B cell (primary cell): ENCODE results near the gene ATRIP. TPM values are rescaled to one million over a fixed set of nuclear protein-coding genes. Genes with fewer than 3 reads are reported as not detected.

ENCODE experiments used
- ATAC-seq: fragments of 200-7000 bp; cut with Tn5 transposase; one replicate; pipeline ENCODE4 v1.10.0; 2021; ENCODE audit warnings: low read depth, mild to moderate bottlenecking, moderate number of reproducible peaks, moderate library complexity
- CTCF ChIA-PET: fragments of 350-600 bp; sonication (Branson Sonifier 250); formaldehyde crosslinking; loops from one replicate; lab custom pipeline; 2021; ENCODE audit warnings: antibody characterized with exemption, inconsistent platforms; lab: Charles Lee
- POLR2A ChIA-PET: fragments of 350-600 bp; sonication (Branson Sonifier 250); formaldehyde crosslinking; loops from one replicate; lab custom pipeline; 2021; ENCODE audit warnings: antibody characterized with exemption; lab: Charles Lee
- DNase-seq: peaks from one replicate; pipeline ENCODE4 v3.0.0; 2013
- H2AFZ ChIP-seq: 2 replicates; pipeline ENCODE4 v1.6.1; 2012; ENCODE audit warnings: mild to moderate bottlenecking, low read depth, low read length; ENCODE audit not compliant: insufficient read depth, poor library complexity, severe bottlenecking
- H3K27ac ChIP-seq, 2 donors: 1 replicate in 1 of 2; 2 replicates in 1 of 2; pipeline ENCODE4 v1.5.1; 2012 to 2013; ENCODE audit warnings: low read length in 2 of 2, mild to moderate bottlenecking in 2 of 2, moderate library complexity in 1 of 2
- H3K27me3 ChIP-seq, 4 experiments: fragments of 200-600 bp in 1 of 4; sonication (generic) in 1 of 4; replicated peaks in 1 of 4; 1 replicate in 2 of 4; 2 replicates in 2 of 4; pipeline versions ENCODE4 v1.6.1 to v1.7.0; 2013 to 2016; ENCODE audit warnings: low read length in 3 of 4, mild to moderate bottlenecking in 2 of 4, mixed read lengths in 1 of 4, moderate library complexity in 1 of 4; ENCODE audit not compliant: insufficient read depth in 4 of 4, control insufficient read depth in 3 of 4; ENCODE audit errors: control extremely low read depth in 1 of 4
- H3K36me3 ChIP-seq, 2 experiments: replicated peaks in 1 of 2; 1 replicate in 1 of 2; 2 replicates in 1 of 2; pipeline versions ENCODE4 v1.6.1 to v1.7.1; 2013; ENCODE audit warnings: low read length in 1 of 2; ENCODE audit not compliant: insufficient read depth in 2 of 2, control insufficient read depth in 1 of 2; ENCODE audit errors: control extremely low read depth in 1 of 2, extremely low read depth in 1 of 2
- H3K4me1 ChIP-seq, 2 donors: fragments of 200-600 bp in 1 of 2; sonication (generic) in 1 of 2; 1 replicate in 1 of 2; 2 replicates in 1 of 2; pipeline versions ENCODE4 v1.5.1 to v1.6.1; 2013 to 2017; ENCODE audit warnings: low read length in 2 of 2; ENCODE audit not compliant: control insufficient read depth in 2 of 2, insufficient read depth in 2 of 2
- H3K4me2 ChIP-seq: replicated peaks from 2 replicates; pipeline ENCODE3; 2012; ENCODE audit warnings: mild to moderate bottlenecking, low read depth, low read length; ENCODE audit not compliant: poor library complexity, severe bottlenecking
- H3K4me3 ChIP-seq, 5 experiments: fragments of 200-600 bp in 1 of 5; sonication (generic) in 1 of 5; 1 replicate in 3 of 5; 2 replicates in 2 of 5; pipeline versions ENCODE4 v1.5.1 to v1.7.0; 2011 to 2016; ENCODE audit warnings: low read length in 4 of 5, mild to moderate bottlenecking in 4 of 5, low read depth in 2 of 5, control low read depth in 1 of 5, moderate library complexity in 1 of 5; ENCODE audit not compliant: insufficient read depth in 1 of 5; ENCODE audit errors: control extremely low read depth in 1 of 5, extremely low read depth in 1 of 5
- H3K79me2 ChIP-seq: fragments of 200-600 bp; sonication (generic); one replicate; pipeline ENCODE4 v1.6.0; 2016; ENCODE audit warnings: low read length; ENCODE audit not compliant: control insufficient read depth, insufficient read depth
- H3K9ac ChIP-seq: fragments of 200-600 bp; sonication (generic); 2 replicates; pipeline ENCODE4 v1.6.1; 2017; ENCODE audit warnings: mild to moderate bottlenecking, low read length, moderate library complexity
- H3K9me3 ChIP-seq, 3 donors: one replicate each; pipeline versions ENCODE4 v1.6.1 to v1.7.1; 2013; ENCODE audit warnings: low read length in 2 of 3; ENCODE audit not compliant: control insufficient read depth in 2 of 3, insufficient read depth in 1 of 3; ENCODE audit errors: control extremely low read depth in 1 of 3
- H4K20me1 ChIP-seq: 2 replicates; pipeline ENCODE4 v1.6.0; 2012; ENCODE audit warnings: mild to moderate bottlenecking, low read length; ENCODE audit not compliant: insufficient read depth, control insufficient read depth, poor library complexity, severe bottlenecking
- H3K27ac Mint-ChIP-seq: one replicate; pipeline ENCODE4 v1.8.0; 2021; ENCODE audit warnings: mixed read lengths
- H3K27me3 Mint-ChIP-seq: one replicate; pipeline ENCODE4 v1.8.0; 2021; ENCODE audit warnings: mixed read lengths
- H3K4me1 Mint-ChIP-seq: one replicate; pipeline ENCODE4 v1.8.0; 2021; ENCODE audit warnings: mixed read lengths
- H3K4me3 Mint-ChIP-seq: one replicate; pipeline ENCODE4 v1.8.0; 2021; ENCODE audit warnings: mixed read lengths
- H3K9me3 Mint-ChIP-seq: one replicate; pipeline ENCODE4 v1.8.0; 2022; ENCODE audit warnings: mixed read lengths; ENCODE audit not compliant: insufficient read depth
- EZH2 ChIP-seq: IDR thresholded peaks from 2 replicates; pipeline ENCODE4 v1.6.1; 2012; ENCODE audit warnings: borderline replicate concordance, low read depth, mild to moderate bottlenecking, moderate library complexity, low read length; ENCODE audit not compliant: insufficient read depth, poor library complexity, severe bottlenecking
- WGBS: methylation state at CpG from one replicate; pipeline ENCODE4 v1.1.5; 2013; ENCODE audit warnings: missing lambda C conversion rate; ENCODE audit not compliant: insufficient coverage; 5-methylcytosine and 5-hydroxymethylcytosine counted together
- intact Hi-C: fragments of 100-400 bp; cut with micrococcal nuclease; formaldehyde crosslinking; loops from one replicate; pipeline ENCODE4 v1.10.0; 2022
- polyA plus RNA-seq: library from polyadenylated mRNA; depleted of rRNA; stranded (reverse); fragments of >200 nt; gene quantifications from 2 replicates; pipeline ENCODE4 v1.2.3, GENCODE V29; 2012
- total RNA-seq, 2 donors: library from RNA; stranded (reverse); fragments of 120-200 nt in 1 of 2; gene quantifications; 1 replicate in 1 of 2; 2 replicates in 1 of 2; pipeline versions ENCODE4 v1.2.3 to v1.2.4, GENCODE V29; 2013 to 2022
- TF ChIP-seq, protein P1 (sequence below): fragments of 200-600 bp; IDR thresholded peaks from one replicate; pipeline ENCODE4 v1.8.0; 2022; ENCODE audit warnings: antibody characterized with exemption, mild to moderate bottlenecking

ATRIP gene
- total and polyA plus RNA-seq, 2 donors (not counting 1 experiment from before 2014, with no cell fraction given) = 10.5 to 11.6 TPM

DNA sequence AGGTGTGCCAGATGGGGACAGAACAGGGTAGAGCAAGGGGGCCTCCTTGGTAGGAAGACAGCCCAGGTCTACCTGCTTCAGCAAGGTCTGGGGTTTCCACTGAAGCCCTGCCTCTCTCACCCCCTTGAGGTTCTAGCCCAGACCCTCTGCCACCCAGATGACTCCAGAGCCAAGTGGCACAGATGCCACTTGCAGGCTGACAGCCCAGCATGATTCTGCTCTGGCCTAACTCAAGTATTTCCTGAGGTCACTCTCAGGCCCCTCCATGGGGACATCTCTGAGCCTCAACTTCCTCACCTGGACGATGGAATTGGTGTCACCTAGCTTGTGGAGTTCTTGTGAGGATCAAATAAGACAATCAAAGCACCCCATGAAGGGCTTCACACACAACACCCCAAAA is 40.6 kb upstream of the ATRIP start:
- no peaks in the 10 kb centered on the region for H3K9me3 ChIP-seq
- no CpG with 5 or more reads among the region's 1 CpG for WGBS
- H3K36me3 ChIP-seq = no peaks in the 10 kb centered on the region
- no peak overlapping the region for H3K9ac ChIP-seq
- intact Hi-C loops = no loop called here
- no peaks in the 10 kb centered on the region for H4K20me1 ChIP-seq
- no peak for ATAC-seq
- peak; percentile 3 for DNase-seq
- no peak overlapping the region for H3K27ac ChIP-seq
- no peak overlapping the region for H2AFZ ChIP-seq
- ChIA-PET CTCF (interaction anchor here (2.0 to 8.0 kb wide), 2 partner anchors 29 to 30 kb away, joined by 11 to 330 read pairs; partner anchors contain the start of genes CCDC51, PLXNB1 and TMA7), POLR2A (no interaction called here)
- H3K27me3 ChIP-seq = no peaks in the 10 kb centered on the region
- TF ChIP-seq EZH2 = no peak
- TF ChIP-seq, protein P1, sequence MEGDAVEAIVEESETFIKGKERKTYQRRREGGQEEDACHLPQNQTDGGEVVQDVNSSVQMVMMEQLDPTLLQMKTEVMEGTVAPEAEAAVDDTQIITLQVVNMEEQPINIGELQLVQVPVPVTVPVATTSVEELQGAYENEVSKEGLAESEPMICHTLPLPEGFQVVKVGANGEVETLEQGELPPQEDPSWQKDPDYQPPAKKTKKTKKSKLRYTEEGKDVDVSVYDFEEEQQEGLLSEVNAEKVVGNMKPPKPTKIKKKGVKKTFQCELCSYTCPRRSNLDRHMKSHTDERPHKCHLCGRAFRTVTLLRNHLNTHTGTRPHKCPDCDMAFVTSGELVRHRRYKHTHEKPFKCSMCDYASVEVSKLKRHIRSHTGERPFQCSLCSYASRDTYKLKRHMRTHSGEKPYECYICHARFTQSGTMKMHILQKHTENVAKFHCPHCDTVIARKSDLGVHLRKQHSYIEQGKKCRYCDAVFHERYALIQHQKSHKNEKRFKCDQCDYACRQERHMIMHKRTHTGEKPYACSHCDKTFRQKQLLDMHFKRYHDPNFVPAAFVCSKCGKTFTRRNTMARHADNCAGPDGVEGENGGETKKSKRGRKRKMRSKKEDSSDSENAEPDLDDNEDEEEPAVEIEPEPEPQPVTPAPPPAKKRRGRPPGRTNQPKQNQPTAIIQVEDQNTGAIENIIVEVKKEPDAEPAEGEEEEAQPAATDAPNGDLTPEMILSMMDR = no peak
- no peaks in the 10 kb centered on the region for H3K4me1 ChIP-seq
- no peak overlapping the region for H3K4me3 ChIP-seq
- no peak overlapping the region for H3K4me2 ChIP-seq
- Mint-ChIP-seq H3K4me1 (no peaks in the 10 kb centered on the region), H3K27me3 (no peaks in the 10 kb centered on the region), H3K27ac (no peak overlapping the region), H3K4me3 (no peak overlapping the region), H3K9me3 (no peaks in the 10 kb centered on the region)
- H3K79me2 ChIP-seq = no peaks in the 10 kb centered on the region

DNA sequence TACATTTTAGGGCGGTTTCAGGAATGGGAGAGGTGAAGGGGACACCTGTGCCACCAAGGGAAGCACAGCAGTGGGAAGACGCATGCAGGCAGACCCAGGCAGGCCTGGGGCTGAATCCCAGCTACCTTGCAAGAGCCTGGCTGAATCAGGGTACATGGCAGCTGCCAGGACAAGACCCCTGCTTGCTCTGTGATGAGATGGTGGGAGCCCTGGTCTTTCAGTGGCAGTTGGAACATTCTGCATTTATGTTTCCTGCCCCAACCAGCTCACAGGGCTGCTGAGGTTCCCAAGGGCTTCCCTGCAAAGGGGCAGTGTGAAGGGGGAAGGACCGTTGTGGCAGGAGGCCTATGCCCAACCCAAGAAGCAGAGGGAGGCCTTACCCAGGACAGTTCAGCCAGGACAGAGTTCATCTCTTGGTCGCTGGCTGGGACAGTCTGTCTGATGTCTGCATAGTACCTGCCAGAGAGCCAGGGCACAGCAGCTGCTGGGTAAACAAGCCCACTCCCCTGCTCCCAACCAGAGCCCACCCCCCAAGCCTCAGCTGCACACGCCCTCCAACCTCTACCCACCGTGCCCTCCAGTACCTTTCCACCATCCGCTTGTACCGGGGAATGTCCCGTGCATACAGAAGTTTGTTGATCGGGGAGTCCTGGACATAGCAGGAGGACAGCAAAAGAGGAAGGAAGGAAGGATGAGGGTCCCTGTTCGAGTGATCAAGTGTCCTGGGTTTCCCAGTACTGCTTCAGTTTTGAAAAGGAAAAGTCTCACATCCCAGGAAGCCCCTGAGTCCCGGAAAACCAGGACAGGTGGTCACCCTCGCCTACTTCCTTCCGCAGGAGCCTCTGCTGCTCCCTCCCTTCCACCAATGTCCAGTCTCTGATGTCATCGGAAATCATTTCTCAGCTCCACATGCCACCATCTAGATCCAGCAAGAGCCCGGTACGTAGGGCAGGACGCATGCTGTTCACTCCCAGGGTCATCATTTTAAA is 39.8 kb upstream of the ATRIP start:
- Histone ChIP-seq H3K4me3 (no peak overlapping the region), H3K4me1 (no peaks in the 10 kb centered on the region), H3K27me3 (no peaks in the 10 kb centered on the region), H3K27ac (no peak overlapping the region), H3K4me2 (no peak overlapping the region), H3K36me3 (no peaks in the 10 kb centered on the region), H3K79me2 (no peaks in the 10 kb centered on the region), H2AFZ (no peak overlapping the region), H3K9me3 (no peaks in the 10 kb centered on the region), H4K20me1 (no peaks in the 10 kb centered on the region), H3K9ac (no peak overlapping the region)
- CTCF ChIA-PET = interaction anchor here (1.1 to 2.0 kb wide), 4 partner anchors 30 to 142 kb away, joined by 3 to 11 read pairs (median 5); no protein-coding TSS in a partner anchor
- intact Hi-C loops = no loop called here
- TF ChIP-seq EZH2 = no peak
- TF ChIP-seq, protein P1 = no peak
- Mint-ChIP-seq H3K9me3 (no peaks in the 10 kb centered on the region), H3K27me3 (no peaks in the 10 kb centered on the region), H3K4me3 (no peak overlapping the region), H3K27ac (no peak overlapping the region), H3K4me1 (no peaks in the 10 kb centered on the region)
- ATAC-seq (no peak), DNase-seq (peak; percentile 2)
- POLR2A ChIA-PET = no interaction called here
- 85% methylated on average over 14 of the region's 18 CpGs for WGBS
